ENCODE measurements around the gene PUDP. TPM values are rescaled to one million over a fixed set of nuclear protein-coding genes. Genes with fewer than 3 reads are reported as not detected.

Gene PUDP
- total and polyA plus RNA-seq, 8 donors = 1.8 to 42.0 (median 18.5) TPM

- TF ChIP-seq EP300 (IDR thresholded peaks at IDR 0.05) (no peak), CTCF (IDR thresholded peaks at IDR 0.05) (no peak), POLR2AphosphoS5 (IDR thresholded peaks at IDR 0.05) (no peak), POLR2A (IDR thresholded peaks at IDR 0.05) (no peak)
- intact Hi-C loops (cut with DNase I; ENCODE audit: low total_unique reads) = no loop called here
- no peaks in the 10 kb centered on the region for H3K4me1 ChIP-seq
- no peaks in the 10 kb centered on the region for H3K27me3 ChIP-seq
- DNase-seq = no peak
- WGBS, 5 donors = 87 to 100% (median 98%) methylated on average over 1 of the region's 1 CpG
- H3K36me3 ChIP-seq = no peaks in the 10 kb centered on the region
- no peak overlapping the region for H3K4me3 ChIP-seq
- H3K27ac ChIP-seq = no peak overlapping the region
- no peaks in the 10 kb centered on the region for H3K9me3 ChIP-seq
These were observed 7.2 kb upstream of the PUDP start for GRCh38 chrX:7155163-7155562.

DNA sequence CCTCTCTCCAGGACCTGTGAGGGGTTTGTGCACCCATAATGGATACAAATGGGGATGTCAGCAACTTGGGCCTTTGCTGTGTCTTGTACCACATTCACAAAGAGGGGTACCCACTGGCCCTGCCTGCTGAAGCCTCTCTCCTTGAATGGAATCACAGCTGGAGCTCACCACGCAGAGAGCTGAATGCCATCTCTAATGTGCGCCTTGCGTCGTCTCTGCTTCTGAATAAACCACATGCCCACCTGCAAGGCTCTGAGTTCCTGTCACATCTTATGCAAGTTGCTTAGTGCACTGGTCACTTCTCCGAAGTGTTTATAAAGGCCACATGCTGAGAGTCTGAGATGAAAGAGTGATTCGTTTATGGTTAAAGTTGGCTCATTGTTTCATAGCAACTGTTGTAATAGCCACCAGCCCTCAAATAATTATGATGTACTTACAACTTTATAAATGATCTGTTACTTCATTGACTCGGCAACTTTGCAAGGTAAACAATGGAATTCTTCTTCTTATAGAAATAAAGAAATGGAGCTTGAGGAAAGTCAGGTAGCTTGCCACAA lies 6.2 kb upstream of the PUDP start:
- DNase-seq = no peak

GRCh38 chrX:7153231-7153630 lies 5.3 kb upstream of the PUDP start:
- Histone ChIP-seq H3K9me3 (no peaks in the 10 kb centered on the region), H3K4me1 (peaks cover 0 to 5% (median 0%) of the 10 kb centered on the region in 4 donors), H3K27ac (no peak overlapping the region), H3K27me3 (no peaks in the 10 kb centered on the region), H3K4me3 (no peak overlapping the region), H3K36me3 (no peaks in the 10 kb centered on the region)
- WGBS, 5 donors = 74 to 89% (median 85%) methylated on average over 2 of the region's 2 CpGs
- intact Hi-C loops (cut with DNase I; ENCODE audit: low total_unique reads) = no loop called here
- DNase-seq = no peak
- TF ChIP-seq POLR2A (IDR thresholded peaks at IDR 0.05) (no peak), CTCF (IDR thresholded peaks at IDR 0.05) (no peak), POLR2AphosphoS5 (IDR thresholded peaks at IDR 0.05) (no peak), EP300 (IDR thresholded peaks at IDR 0.05) (no peak)

More for the DNA sequence above, 6.2 kb upstream of the PUDP start:
- Histone ChIP-seq H3K4me3 (no peak overlapping the region), H3K36me3 (no peaks in the 10 kb centered on the region), H3K27me3 (no peaks in the 10 kb centered on the region), H3K4me1 (no peaks in the 10 kb centered on the region), H3K9me3 (no peaks in the 10 kb centered on the region), H3K27ac (no peak overlapping the region)
- TF ChIP-seq POLR2AphosphoS5 (IDR thresholded peaks at IDR 0.05) (no peak), POLR2A (IDR thresholded peaks at IDR 0.05) (no peak), CTCF (IDR thresholded peaks at IDR 0.05) (no peak), EP300 (IDR thresholded peaks at IDR 0.05) (no peak)
- intact Hi-C loops (cut with DNase I; ENCODE audit: low total_unique reads) = no loop called here
- 69 to 82% (median 80%) methylated on average over 4 to 7 of the region's 7 CpGs for WGBS, 5 donors

GRCh38 chrX:7149411-7149810 lies 1.5 kb upstream of the PUDP start:
- Histone ChIP-seq H3K4me3 (no peak overlapping the region), H3K27ac (no peak overlapping the region), H3K9me3 (no peaks in the 10 kb centered on the region), H3K4me1 (peaks cover 0 to 31% (median 15%) of the 10 kb centered on the region in 4 donors), H3K36me3 (no peaks in the 10 kb centered on the region), H3K27me3 (no peaks in the 10 kb centered on the region)
- no peak for TF ChIP-seq POLR2AphosphoS5 (IDR thresholded peaks at IDR 0.05)
- TF ChIP-seq CTCF (IDR thresholded peaks at IDR 0.05) = no peak
- TF ChIP-seq POLR2A (IDR thresholded peaks at IDR 0.05) = no peak
- no peak for TF ChIP-seq EP300 (IDR thresholded peaks at IDR 0.05)
- intact Hi-C loops (cut with DNase I; ENCODE audit: low total_unique reads) = no loop called here
- WGBS, 5 donors = 52 to 90% (median 80%) methylated on average over 5 of the region's 5 CpGs
- no peak for DNase-seq
